Left renal cortex interstitium (tissue), 4 donors: ENCODE measurements around the gene CA5A. TPM values are rescaled to one million over a fixed set of nuclear protein-coding genes. Genes with fewer than 3 reads are reported as not detected.
A peak's percentile ranks its signal among the peaks of the same experiment; 100 is the strongest.

Experiments used
- DNase-seq, 4 donors: peaks; one replicate each; pipeline ENCODE4 v3.0.0-alpha.2; 2013; ENCODE audit warnings: low read depth in 4 of 4, low spot score in 2 of 4, missing footprints in 1 of 4
- polyA plus RNA-seq, 4 donors: library from polyadenylated mRNA; unstranded; fragments of 120-200 nt; gene quantifications; one replicate each; pipeline ENCODE4 v1.2.1, GENCODE V29; 2013; ENCODE audit not compliant: insufficient read length in 4 of 4

CA5A gene
- polyA plus RNA-seq, 4 donors: 0.13 to 0.26 (median 0.23) TPM

DNA sequence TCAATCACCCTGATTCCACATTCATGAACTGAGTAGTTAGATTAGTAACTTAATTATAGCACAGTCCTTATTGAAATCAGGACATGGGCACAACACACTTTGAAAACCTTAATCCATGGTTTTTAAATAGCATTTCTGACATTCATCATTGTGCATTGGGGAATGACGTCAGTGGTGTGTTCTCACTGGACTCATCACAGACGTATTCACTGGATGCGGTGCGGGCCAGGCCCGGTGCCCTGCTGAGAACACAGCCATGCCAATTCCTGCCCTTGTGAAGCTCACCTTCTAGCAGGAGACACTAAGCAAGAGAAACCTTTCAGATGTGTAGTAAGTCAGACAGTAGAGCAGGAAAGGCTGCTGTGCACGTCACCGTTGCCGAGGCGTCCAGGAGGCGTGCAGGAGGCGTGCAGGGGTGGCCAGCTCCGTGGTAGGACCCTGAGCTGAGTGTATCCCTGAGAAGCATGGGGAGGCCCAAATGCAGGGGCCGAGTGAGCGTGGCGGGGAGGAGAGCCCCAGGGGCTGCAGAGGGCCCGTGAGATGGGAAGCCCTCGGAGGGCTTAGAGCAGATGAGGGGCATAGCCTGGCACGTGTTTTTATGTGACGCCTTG lies 27.8 kb upstream of the CA5A start:
- no peak for DNase-seq

- no peak for DNase-seq
These were observed 27.1 kb upstream of the CA5A start for GRCh38 chr16:87963400-87963799.

- DNase-seq: no peak
These were observed 25.3 kb upstream of the CA5A start for GRCh38 chr16:87961623-87962022.

GRCh38 chr16:87960852-87961251 lies 24.5 kb upstream of the CA5A start:
- DNase-seq: no peak

- no peak for DNase-seq
These were observed 24.0 kb upstream of the CA5A start for GRCh38 chr16:87960296-87960695.

- DNase-seq: no peak
These were observed 23.2 kb upstream of the CA5A start for GRCh38 chr16:87959391-87959990.

DNA sequence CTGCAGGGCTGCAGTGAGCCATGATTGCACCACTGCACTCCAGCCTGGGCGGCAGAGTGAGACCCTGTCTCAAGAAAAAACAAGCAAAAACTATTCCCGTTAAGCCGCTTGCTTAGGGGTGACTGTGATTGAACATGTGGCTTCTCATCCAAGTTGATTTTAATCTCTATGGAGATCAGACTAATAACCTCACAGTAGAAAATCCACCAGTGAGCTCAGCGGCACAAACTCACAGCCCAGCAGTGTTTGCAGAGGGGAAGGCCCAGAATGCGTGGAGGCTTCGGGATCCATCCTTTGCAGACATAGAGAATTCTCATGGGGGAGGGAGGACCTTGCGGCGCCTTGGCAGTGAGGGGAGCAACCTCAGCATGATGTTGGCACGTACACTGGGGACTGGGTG lies 22.3 kb upstream of the CA5A start:
- no peak for DNase-seq

GRCh38 chr16:87957296-87958094 lies 21.2 kb upstream of the CA5A start:
- DNase-seq: no peak

DNA sequence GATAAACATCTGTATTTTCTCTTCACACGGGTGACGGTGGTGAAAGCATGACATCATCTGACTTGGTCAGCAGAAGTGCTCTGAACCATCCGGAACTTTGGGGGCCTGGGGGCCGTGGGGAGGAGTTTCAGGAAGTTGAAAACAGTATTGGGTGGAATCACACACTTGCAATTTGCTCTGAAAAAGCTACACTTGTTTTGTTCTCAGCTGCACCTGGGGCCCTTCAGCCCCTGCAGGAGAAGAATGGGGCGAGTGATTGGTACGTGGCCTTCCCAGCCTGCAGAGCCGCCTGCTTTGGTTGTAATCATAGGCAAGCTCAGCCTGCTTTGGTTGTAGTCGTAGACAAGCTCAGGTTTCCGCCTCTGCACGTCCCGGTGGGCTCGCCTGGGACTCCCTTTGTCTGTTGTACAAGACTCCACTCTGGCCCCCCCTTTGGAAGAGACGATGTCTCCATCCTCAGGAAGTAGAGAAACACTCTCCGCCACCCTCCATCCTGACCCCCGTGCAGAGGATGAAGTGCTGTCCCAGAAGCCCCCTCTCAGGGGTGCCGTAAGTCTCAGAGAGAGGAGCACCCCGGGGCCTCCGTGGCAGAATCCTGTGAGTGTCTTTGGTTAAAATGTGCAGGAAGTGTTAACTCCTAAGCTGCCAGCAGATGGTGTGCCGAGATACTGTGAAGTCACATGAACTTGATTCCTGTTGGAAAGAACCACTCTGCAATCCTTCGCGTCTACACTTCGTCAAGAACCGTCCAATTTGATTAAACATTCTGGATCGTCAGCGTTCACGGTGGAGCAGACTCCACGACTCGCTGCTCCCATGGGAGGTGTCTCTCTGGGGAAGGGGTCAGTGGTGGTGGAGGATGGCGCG lies 20.3 kb upstream of the CA5A start:
- peak in 1 of 4 donors; percentile 34 for DNase-seq

- no peak for DNase-seq
These were observed 19.7 kb upstream of the CA5A start for GRCh38 chr16:87956098-87956364.

DNA sequence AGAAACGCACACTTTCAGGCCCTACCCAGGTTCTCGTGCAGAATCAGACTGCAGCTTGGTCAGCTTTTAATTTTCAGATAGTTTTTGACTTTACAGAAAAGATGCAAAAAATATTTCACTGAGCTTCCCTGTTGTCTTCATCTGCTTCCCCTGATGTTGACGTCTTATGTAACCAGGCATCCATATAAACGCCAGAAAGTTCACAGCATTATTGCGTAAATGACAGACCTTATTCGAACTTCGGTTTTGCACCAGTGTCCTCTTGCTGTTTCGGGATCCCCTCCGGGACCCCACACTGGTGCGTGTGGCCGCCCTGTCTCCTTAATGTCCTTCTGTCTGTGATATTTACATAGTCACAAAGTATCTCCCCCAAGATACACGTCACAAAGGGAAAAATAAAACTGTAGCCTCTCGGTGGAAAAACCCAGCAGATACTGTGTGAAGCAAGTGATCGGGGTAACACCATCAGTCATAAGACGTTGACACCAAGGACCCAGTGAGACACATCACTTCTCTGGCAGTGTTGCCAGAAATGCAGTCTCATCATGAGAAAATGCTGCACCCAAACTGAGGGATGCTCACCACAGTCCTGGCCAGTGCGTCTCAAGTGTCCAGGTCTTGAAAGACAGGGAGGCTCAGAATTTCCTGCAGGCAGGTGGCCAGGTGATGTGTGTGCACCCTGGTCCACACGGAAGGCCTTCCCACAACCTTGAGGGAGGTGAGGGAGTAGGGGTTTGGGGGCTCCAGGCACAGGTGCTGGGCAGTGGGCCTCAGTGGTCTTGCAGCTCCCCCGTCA lies 19.2 kb upstream of the CA5A start:
- DNase-seq: no peak

- no peak for DNase-seq
These were observed 18.5 kb upstream of the CA5A start for GRCh38 chr16:87954826-87955225.

DNA sequence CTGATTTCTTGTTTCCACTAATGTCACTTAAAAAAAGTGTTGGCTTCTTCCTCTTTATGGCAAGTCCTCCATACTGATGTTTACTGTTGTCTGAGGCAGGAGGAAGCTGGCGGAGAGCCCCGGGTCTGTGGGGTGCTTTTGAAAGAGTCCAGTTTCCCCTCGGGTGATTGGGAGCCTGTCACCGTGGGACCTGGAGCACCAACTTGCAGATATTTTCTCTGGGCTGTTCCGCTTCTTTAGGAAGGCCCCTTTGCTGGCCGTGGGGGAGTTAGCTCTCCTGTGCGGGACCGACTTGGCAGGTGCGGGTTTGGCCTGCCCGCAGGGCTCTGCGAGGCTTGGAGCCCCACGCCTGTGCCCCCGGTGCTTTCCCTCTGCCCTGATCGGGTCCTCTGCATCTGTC lies 18.0 kb upstream of the CA5A start:
- no peak for DNase-seq

- DNase-seq: no peak
These were observed 17.2 kb upstream of the CA5A start for GRCh38 chr16:87953308-87954215.

DNA sequence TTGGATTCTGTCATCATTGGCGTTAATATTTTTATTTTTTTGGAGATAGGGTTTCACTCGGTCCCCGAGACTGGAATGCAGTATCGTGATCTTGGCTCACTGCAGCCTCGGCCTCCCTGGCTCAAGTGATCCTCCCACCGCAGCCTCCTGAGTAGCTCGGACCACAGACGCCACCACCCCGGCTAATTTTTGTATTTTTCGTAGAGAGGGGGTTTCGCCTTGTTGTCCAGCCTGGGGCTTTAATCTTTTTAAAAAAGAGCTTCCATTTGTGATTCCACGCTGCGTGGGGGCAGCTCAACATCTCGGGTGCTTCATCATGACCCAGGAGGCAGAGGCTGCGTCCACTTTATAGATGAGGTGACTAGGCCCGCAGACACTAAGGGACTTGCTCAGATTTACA lies 16.4 kb upstream of the CA5A start:
- DNase-seq: no peak

GRCh38 chr16:87951552-87952538 lies 15.5 kb upstream of the CA5A start:
- peak in 1 of 4 donors; percentile 30 for DNase-seq

- DNase-seq: peak; percentile 96 to 99 (median 96)
These were observed 14.6 kb upstream of the CA5A start, which contains the start of gene BANP for GRCh38 chr16:87950765-87951551. Gene BANP, plus strand, starts transcription at chr16:87951434. Its CDS starts 23,682 bp downstream, at chr16:87975116.
